Hepatocyte (in vitro differentiated cells): ENCODE measurements around the gene CALY. TPM values are rescaled to one million over a fixed set of nuclear protein-coding genes. Genes with fewer than 3 reads are reported as not detected.

Source experiments
- DNase-seq: peaks from one replicate; pipeline ENCODE4 v3.0.0-alpha.2; 2016; ENCODE audit warnings: low spot score
- H2AFZ ChIP-seq: fragments of 200-600 bp; sonication (generic); 2 replicates; pipeline ENCODE4 v1.6.0; 2016; ENCODE audit warnings: antibody characterized with exemption, mild to moderate bottlenecking
- H3K27ac ChIP-seq: fragments of 200-600 bp; sonication (generic); 2 replicates; pipeline ENCODE4 v1.5.1; 2016; ENCODE audit warnings: mild to moderate bottlenecking
- H3K27me3 ChIP-seq: fragments of 200-600 bp; sonication (generic); 2 replicates; pipeline ENCODE4 v1.6.1; 2016
- H3K36me3 ChIP-seq: fragments of 200-600 bp; sonication (generic); replicated peaks from 2 replicates; pipeline ENCODE4 v1.5.1; 2016; ENCODE audit warnings: low read depth; ENCODE audit not compliant: insufficient read depth
- H3K4me1 ChIP-seq: fragments of 200-600 bp; sonication (generic); 2 replicates; pipeline ENCODE4 v1.5.1; 2016; ENCODE audit warnings: mild to moderate bottlenecking, moderate library complexity; ENCODE audit not compliant: insufficient read depth
- H3K4me2 ChIP-seq: fragments of 200-600 bp; sonication (generic); 2 replicates; pipeline ENCODE4 v1.6.0; 2016
- H3K4me3 ChIP-seq: fragments of 200-600 bp; sonication (generic); 2 replicates; pipeline ENCODE4 v1.5.1; 2016; ENCODE audit warnings: mild to moderate bottlenecking
- H3K79me2 ChIP-seq: fragments of 200-600 bp; sonication (generic); 2 replicates; pipeline ENCODE4 v1.6.0; 2017; ENCODE audit warnings: mild to moderate bottlenecking
- H3K9me2 ChIP-seq: fragments of 200-600 bp; sonication (generic); replicated peaks from 2 replicates; pipeline ENCODE4 v1.6.0; 2017; ENCODE audit warnings: mild to moderate bottlenecking; ENCODE audit not compliant: insufficient read depth
- H3K9me3 ChIP-seq: fragments of 200-600 bp; sonication (generic); 2 replicates; pipeline ENCODE4 v1.5.1; 2016; ENCODE audit warnings: low read depth, mild to moderate bottlenecking
- H4K20me1 ChIP-seq: fragments of 200-600 bp; sonication (generic); 2 replicates; pipeline ENCODE4 v1.6.0; 2016; ENCODE audit warnings: mild to moderate bottlenecking; ENCODE audit not compliant: insufficient read depth, poor library complexity, severe bottlenecking
- CTCF ChIP-seq: fragments of 200-600 bp; sonication (generic); IDR thresholded peaks from 2 replicates; pipeline ENCODE4 v1.5.1; 2016; ENCODE audit warnings: antibody characterized with exemption, mild to moderate bottlenecking; ENCODE audit not compliant: poor library complexity
- EZH2 ChIP-seq: fragments of 200-600 bp; sonication (generic); IDR thresholded peaks from 2 replicates; pipeline ENCODE4 v1.6.1; 2016; ENCODE audit warnings: antibody characterized with exemption, mild to moderate bottlenecking, borderline replicate concordance
- EZH2phosphoT487 ChIP-seq: fragments of 200-600 bp; sonication (generic); IDR thresholded peaks from one replicate; pipeline ENCODE4 v1.6.1; 2018; ENCODE audit warnings: antibody characterized with exemption, mild to moderate bottlenecking, low read depth, moderate library complexity; ENCODE audit not compliant: unreplicated experiment, severe bottlenecking
- WGBS: methylation state at CpG from one replicate; pipeline ENCODE4 v1.1.6; 2016; ENCODE audit warnings: low lambda C conversion rate; ENCODE audit errors: missing lambda C conversion rate; 5-methylcytosine and 5-hydroxymethylcytosine counted together
- polyA plus RNA-seq: library from polyadenylated mRNA; unstranded; fragments of >200 nt; fragmentation: Nextera tagmentation; extraction: Ambion mirVana; gene quantifications from 2 replicates; pipeline ENCODE4 v1.2.1, GENCODE V29; 2016
- total RNA-seq: library from RNA; depleted of rRNA; stranded (reverse); fragments of >200 nt; gene quantifications from 2 replicates; pipeline ENCODE4 v1.2.3, GENCODE V29; 2014

Gene CALY
- total and polyA plus RNA-seq, 2 experiments from 2014 or later = 2.3 to 3.7 TPM

DNA sequence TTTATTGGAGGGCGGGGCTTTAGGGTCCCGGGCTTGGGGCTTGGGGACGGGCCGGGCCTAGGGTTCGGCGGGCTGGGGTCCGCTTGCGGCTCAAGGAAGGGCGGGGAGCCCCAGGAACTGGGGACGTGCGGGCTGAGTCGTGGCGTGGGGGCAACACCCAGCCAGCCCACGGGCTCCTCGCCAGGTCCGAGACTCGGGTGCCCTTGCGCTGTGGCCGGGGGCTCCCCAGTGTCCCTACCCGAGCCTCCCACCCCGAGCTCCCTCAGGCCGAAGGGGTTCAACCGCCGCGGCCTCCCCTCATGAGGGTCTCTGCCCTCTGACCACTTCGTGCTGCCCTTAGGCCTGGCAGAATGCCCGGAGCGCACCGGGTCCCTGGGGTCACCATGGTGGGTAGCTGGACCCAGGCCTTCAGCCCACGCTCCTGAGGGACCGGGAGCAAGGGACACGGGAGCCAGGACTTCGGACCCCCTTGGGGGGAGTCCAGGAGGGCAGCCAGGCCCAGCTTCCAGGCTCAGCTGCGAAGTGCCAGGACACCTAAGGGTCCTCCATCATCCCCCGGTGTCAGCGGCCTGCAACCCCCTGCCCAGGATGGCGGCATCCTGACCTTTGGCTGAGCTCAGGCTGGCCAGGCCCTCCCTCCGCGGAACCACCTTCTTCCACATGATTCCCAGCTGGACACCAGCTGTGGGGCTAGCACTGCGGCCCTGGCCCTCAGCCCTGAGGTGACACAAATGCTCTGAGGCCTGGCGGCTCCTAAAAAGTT is 21.6 kb upstream of the CALY start:
- no peaks in the 10 kb centered on the region for H3K27me3 ChIP-seq
- H4K20me1 ChIP-seq = no peaks in the 10 kb centered on the region
- no peaks in the 10 kb centered on the region for H3K9me3 ChIP-seq
- no peak overlapping the region for H2AFZ ChIP-seq
- peaks cover 21% of the 10 kb centered on the region for H3K4me1 ChIP-seq
- no peak for TF ChIP-seq EZH2
- no peak for TF ChIP-seq CTCF
- TF ChIP-seq EZH2phosphoT487 = no peak
- no peak overlapping the region for H3K4me3 ChIP-seq
- no peaks in the 10 kb centered on the region for H3K79me2 ChIP-seq
- no peak overlapping the region for H3K4me2 ChIP-seq
- no peak overlapping the region for H3K27ac ChIP-seq
- 95% methylated on average over 23 of the region's 41 CpGs for WGBS
- H3K36me3 ChIP-seq = no peaks in the 10 kb centered on the region
- no peaks in the 10 kb centered on the region for H3K9me2 ChIP-seq
- no peak for DNase-seq

- Histone ChIP-seq H3K36me3 (no peaks in the 10 kb centered on the region), H3K27me3 (no peaks in the 10 kb centered on the region), H2AFZ (peak within 1 kb of the TSS; percentile 98), H3K79me2 (no peaks in the 10 kb centered on the region), H3K4me1 (peaks cover 21% of the 10 kb centered on the region), H3K27ac (peak within 1 kb of the TSS; percentile 71), H3K9me3 (no peaks in the 10 kb centered on the region), H3K4me3 (peak within 1 kb of the TSS; percentile 39), H4K20me1 (no peaks in the 10 kb centered on the region), H3K4me2 (peak within 1 kb of the TSS; percentile 95), H3K9me2 (no peaks in the 10 kb centered on the region)
- TF ChIP-seq EZH2phosphoT487 (no peak), CTCF (no peak), EZH2 (no peak)
- WGBS = 6% methylated on average over 36 of the region's 83 CpGs
- peak; percentile 75 for DNase-seq
Observed at GRCh38 chr10:133357285-133358161, 20.8 kb upstream of the CALY start, which contains the start of gene FUOM. FUOM (minus strand) TSS chr10:133358019; CDS start chr10:133358007, 12 bp downstream.

- Histone ChIP-seq H3K27me3 (no peaks in the 10 kb centered on the region), H3K4me3 (peak overlapping the region; percentile 39), H2AFZ (peak overlapping the region; percentile 98)
Observed at GRCh38 chr10:133356549-133357284, 20.0 kb upstream of the CALY start.

More at GRCh38 chr10:133356549-133357284, 20.0 kb upstream of the CALY start:
- DNase-seq = no peak
- WGBS = 48% methylated on average over 27 of the region's 27 CpGs
- H3K4me2 ChIP-seq = peak overlapping the region; percentile 95
- peaks cover 21% of the 10 kb centered on the region for H3K4me1 ChIP-seq
- no peak for TF ChIP-seq EZH2phosphoT487
- TF ChIP-seq EZH2 = no peak
- TF ChIP-seq CTCF = no peak
- H4K20me1 ChIP-seq = no peaks in the 10 kb centered on the region
- peak overlapping the region; percentile 71 for H3K27ac ChIP-seq
- no peaks in the 10 kb centered on the region for H3K9me2 ChIP-seq
- H3K36me3 ChIP-seq = no peaks in the 10 kb centered on the region
- H3K9me3 ChIP-seq = no peaks in the 10 kb centered on the region
- no peaks in the 10 kb centered on the region for H3K79me2 ChIP-seq
